Dedifferentiated amniotic fluid mesenchymal stem cell (primary cell): ENCODE measurements around the gene PSMB10.
"Not testable (repeated sequence)": the region's sequence is repeated elsewhere in the genome, so short reads cannot be mapped to it uniquely, and the experiment has no call there.

ENCODE experiments used
- DNase-seq: peaks from one replicate; pipeline ENCODE4 v3.0.0-alpha.2; 2016; ENCODE audit errors: extremely low spot score

Gene PSMB10

GRCh38 chr16:67924140-67924906 lies 12.3 kb downstream of the PSMB10 start:
- no peak for DNase-seq

- no peak for DNase-seq
These were observed 13.1 kb downstream of the PSMB10 start for GRCh38 chr16:67923414-67924116.

- no peak for DNase-seq
These were observed 13.9 kb downstream of the PSMB10 start for GRCh38 chr16:67922740-67923139.

GRCh38 chr16:67922221-67922620 lies 14.4 kb downstream of the PSMB10 start:
- DNase-seq = no peak

- no peak for DNase-seq
These were observed 16.9 kb downstream of the PSMB10 start for GRCh38 chr16:67919622-67920221.

GRCh38 chr16:67917852-67918236 lies 18.8 kb downstream of the PSMB10 start:
- DNase-seq = peak; percentile 45

- no peak for DNase-seq
These were observed 19.4 kb downstream of the PSMB10 start for GRCh38 chr16:67917140-67917851.

- no peak for DNase-seq
These were observed 20.6 kb downstream of the PSMB10 start for GRCh38 chr16:67915831-67916723.

- not testable (repeated sequence) for DNase-seq
These were observed 21.2 kb downstream of the PSMB10 start for GRCh38 chr16:67915496-67915769.

GRCh38 chr16:67914758-67915495 lies 21.7 kb downstream of the PSMB10 start:
- DNase-seq = no peak

- DNase-seq = no peak
These were observed 26.5 kb downstream of the PSMB10 start for GRCh38 chr16:67910158-67910557.

- no peak for DNase-seq
These were observed 27.5 kb downstream of the PSMB10 start for GRCh38 chr16:67909056-67909742.

GRCh38 chr16:67907397-67908180 lies 29.1 kb downstream of the PSMB10 start:
- DNase-seq = no peak

GRCh38 chr16:67902831-67903230 lies 33.8 kb downstream of the PSMB10 start:
- DNase-seq = no peak

GRCh38 chr16:67901734-67902133 lies 34.9 kb downstream of the PSMB10 start:
- no peak for DNase-seq

GRCh38 chr16:67897231-67897630 lies 39.4 kb downstream of the PSMB10 start:
- no peak for DNase-seq

GRCh38 chr16:67893743-67894399 lies 42.8 kb downstream of the PSMB10 start:
- DNase-seq = no peak

GRCh38 chr16:67892899-67893742 lies 43.5 kb downstream of the PSMB10 start, which contains the start of gene PSKH1:
Gene PSKH1 (plus strand): TSS chr16:67893254. CDS start chr16:67908750, 15,496 bp downstream.
- DNase-seq = peak; percentile 95
